HEK293 (cell line): ENCODE results near the gene TTC9C.

Source experiments
- GLIS1 ChIP-seq: fragments of 450-650 bp; formaldehyde crosslinking; IDR thresholded peaks from 2 replicates; pipeline ENCODE4 v1.5.1; 2016; ENCODE audit warnings: missing biosample characterization, missing genetic modification characterization
- GLIS2 ChIP-seq: fragments of 450-650 bp; formaldehyde crosslinking; IDR thresholded peaks from 2 replicates; pipeline ENCODE4 v1.5.1; 2016; ENCODE audit warnings: missing biosample characterization, missing genetic modification characterization
- HOXC10 ChIP-seq: sonication (generic); formaldehyde crosslinking; IDR thresholded peaks from 2 replicates; pipeline ENCODE4 v1.8.1; 2023; ENCODE audit warnings: mild to moderate bottlenecking, missing genetic modification reagents
- KLF16 ChIP-seq: fragments of 450-650 bp; formaldehyde crosslinking; IDR thresholded peaks from 2 replicates; pipeline ENCODE4 v1.5.1; 2017; ENCODE audit warnings: missing biosample characterization, missing genetic modification characterization
- KLF9 ChIP-seq: fragments of 450-650 bp; formaldehyde crosslinking; IDR thresholded peaks from 2 replicates; pipeline ENCODE4 v1.5.1; 2016; ENCODE audit warnings: missing biosample characterization, missing genetic modification characterization, low read depth
- PBX3 ChIP-seq: sonication (generic); formaldehyde crosslinking; IDR thresholded peaks from 2 replicates; pipeline ENCODE4 v1.8.1; 2022; ENCODE audit warnings: mild to moderate bottlenecking, moderate library complexity, missing genetic modification reagents
- PRDM1 ChIP-seq: fragments of 450-650 bp; formaldehyde crosslinking; IDR thresholded peaks from 2 replicates; pipeline ENCODE4; 2016; ENCODE audit warnings: missing biosample characterization, missing genetic modification characterization
- PRDM10 ChIP-seq: fragments of 450-650 bp; formaldehyde crosslinking; IDR thresholded peaks from 2 replicates; pipeline ENCODE4 v1.5.1; 2016; ENCODE audit warnings: missing biosample characterization, missing genetic modification characterization
- PRDM6 ChIP-seq: fragments of 450-650 bp; formaldehyde crosslinking; IDR thresholded peaks from 2 replicates; pipeline ENCODE4 v1.5.1; 2017; ENCODE audit warnings: missing biosample characterization, missing genetic modification characterization
- SETDB1 ChIP-seq: IDR thresholded peaks from one replicate; pipeline ENCODE4 v1.6.1; 2017; ENCODE audit warnings: mild to moderate bottlenecking, low read length, moderate library complexity, mixed read lengths; ENCODE audit not compliant: insufficient read length
- SP3 ChIP-seq: fragments of 450-650 bp; formaldehyde crosslinking; IDR thresholded peaks from 2 replicates; pipeline ENCODE4 v1.5.1; 2016; ENCODE audit warnings: missing biosample characterization, missing genetic modification characterization
- ZBTB17 ChIP-seq: fragments of 450-650 bp; formaldehyde crosslinking; IDR thresholded peaks from 2 replicates; pipeline ENCODE4 v1.5.1; 2016; ENCODE audit warnings: missing biosample characterization, missing genetic modification characterization
- ZBTB20 ChIP-seq: fragments of 450-650 bp; formaldehyde crosslinking; IDR thresholded peaks from 2 replicates; pipeline ENCODE4 v1.5.1; 2016; ENCODE audit warnings: missing biosample characterization, missing genetic modification characterization
- ZEB2 ChIP-seq: fragments of 450-650 bp; formaldehyde crosslinking; IDR thresholded peaks from 2 replicates; pipeline ENCODE4 v1.5.1; 2016; ENCODE audit warnings: missing biosample characterization, missing genetic modification characterization
- ZNF335 ChIP-seq: fragments of 450-650 bp; formaldehyde crosslinking; conservative IDR thresholded peaks from 2 replicates; pipeline ENCODE4 v1.5.1; 2016; ENCODE audit warnings: missing biosample characterization, missing genetic modification characterization
- ZNF366 ChIP-seq: fragments of 450-650 bp; formaldehyde crosslinking; conservative IDR thresholded peaks from 2 replicates; pipeline ENCODE4 v1.5.1; 2016; ENCODE audit warnings: missing biosample characterization, missing genetic modification characterization
- ZNF473 ChIP-seq: fragments of 450-650 bp; formaldehyde crosslinking; IDR thresholded peaks from 2 replicates; pipeline ENCODE4 v1.5.1; 2017; ENCODE audit warnings: missing biosample characterization, missing genetic modification characterization
- ZNF521 ChIP-seq: fragments of 450-650 bp; formaldehyde crosslinking; IDR thresholded peaks from 2 replicates; pipeline ENCODE4 v1.5.1; 2017; ENCODE audit warnings: missing biosample characterization, mild to moderate bottlenecking, missing genetic modification characterization
- ZNF580 ChIP-seq: fragments of 450-650 bp; formaldehyde crosslinking; IDR thresholded peaks from 2 replicates; pipeline ENCODE4 v1.5.1; 2016; ENCODE audit warnings: missing biosample characterization, missing genetic modification characterization
- ZNF610 ChIP-seq: fragments of 450-650 bp; formaldehyde crosslinking; IDR thresholded peaks from 2 replicates; pipeline ENCODE4 v1.5.1; 2016; ENCODE audit warnings: missing biosample characterization, missing genetic modification characterization, borderline replicate concordance
- ZNF658 ChIP-seq: fragments of 450-650 bp; formaldehyde crosslinking; IDR thresholded peaks from 2 replicates; pipeline ENCODE4; 2016; ENCODE audit warnings: missing biosample characterization, missing genetic modification characterization
- ZNF792 ChIP-seq: fragments of 450-650 bp; formaldehyde crosslinking; IDR thresholded peaks from 2 replicates; pipeline ENCODE4 v1.5.1; 2016; ENCODE audit warnings: missing biosample characterization, missing genetic modification characterization
- TF ChIP-seq, protein P1 (sequence below): fragments of 450-650 bp; IDR thresholded peaks from 2 replicates; pipeline ENCODE4 v1.5.1; 2018; ENCODE audit warnings: missing biosample characterization, mild to moderate bottlenecking, missing genetic modification characterization
- TF ChIP-seq, protein P2 (sequence below): fragments of 450-650 bp; formaldehyde crosslinking; conservative IDR thresholded peaks from 2 replicates; pipeline ENCODE4 v1.5.1; 2016; ENCODE audit warnings: low read depth, missing biosample characterization, missing genetic modification characterization

TTC9C gene

DNA sequence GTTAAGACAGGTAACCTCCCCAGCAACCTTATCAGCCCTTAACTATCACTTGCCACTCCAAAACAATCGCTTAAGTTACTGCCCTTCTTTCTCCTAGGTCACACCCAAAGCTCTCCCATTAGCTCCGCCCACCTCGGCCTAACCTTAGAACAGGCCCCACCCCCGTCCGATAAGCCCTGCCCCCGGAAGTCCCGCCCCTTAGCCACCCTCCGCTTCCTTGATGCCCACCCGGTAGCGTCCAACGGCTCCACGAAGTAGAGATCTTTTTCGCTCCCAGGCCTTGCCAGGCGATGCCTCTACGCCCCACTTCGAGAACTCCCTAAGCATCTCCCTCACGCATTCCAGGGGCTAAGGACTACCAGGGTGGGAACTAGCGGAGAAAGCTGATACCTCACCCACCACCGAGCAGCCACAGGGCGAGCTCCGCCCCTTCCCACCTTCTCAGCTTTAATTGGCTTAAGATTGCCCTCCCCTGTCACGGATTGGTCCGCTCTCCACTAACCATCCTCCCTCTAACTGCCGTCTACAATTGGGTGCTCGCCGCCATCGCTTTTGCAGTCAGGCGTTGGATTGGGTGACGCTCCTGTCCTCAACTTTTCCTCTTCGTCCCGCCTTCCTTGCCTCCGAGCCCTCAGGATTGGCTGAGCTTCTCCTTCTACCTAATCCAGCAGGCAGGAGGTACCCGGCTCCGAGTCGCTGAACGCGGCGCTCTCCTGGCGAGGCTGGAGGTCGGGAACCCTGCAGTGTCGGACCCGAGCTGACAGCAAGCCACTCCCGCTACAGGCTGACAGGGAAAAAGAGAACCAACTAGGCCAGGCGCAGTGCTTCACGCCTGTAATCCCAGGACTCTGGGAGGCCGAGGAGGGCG lies 25.7 kb downstream of the TTC9C start, which contains the start of gene ZBTB3 (continued):
- peak; percentile 83 for TF ChIP-seq ZNF580
- peak; percentile 74; the same call in 1 of the 2 replicates for TF ChIP-seq ZBTB20 (tag by site-specific recombination)
- peak; percentile 11; the same call in 1 of the 2 replicates for TF ChIP-seq PRDM1
- peak; percentile 77; the same call in 1 of the 2 replicates for TF ChIP-seq ZNF366 (tag by site-specific recombination)
- 0 out of 2 replicates have a peak, but pooled peaks have one; percentile 92 for TF ChIP-seq HOXC10 (CRISPR knock-in tag)
- TF ChIP-seq PRDM10 (tag by site-specific recombination): peak; percentile 47; the same call in 1 of the 2 replicates
- peak; percentile 65; the same call in 1 of the 2 replicates for TF ChIP-seq KLF9 (tag by site-specific recombination)
- TF ChIP-seq GLIS2: peak; percentile 85
- TF ChIP-seq ZNF335 (tag by site-specific recombination): peak; percentile 48
- peak; percentile 44; the same call in 1 of the 2 replicates for TF ChIP-seq ZNF610 (tag by site-specific recombination)
- peak; percentile 82 for TF ChIP-seq GLIS1 (tag by site-specific recombination)
- TF ChIP-seq, protein P1, sequence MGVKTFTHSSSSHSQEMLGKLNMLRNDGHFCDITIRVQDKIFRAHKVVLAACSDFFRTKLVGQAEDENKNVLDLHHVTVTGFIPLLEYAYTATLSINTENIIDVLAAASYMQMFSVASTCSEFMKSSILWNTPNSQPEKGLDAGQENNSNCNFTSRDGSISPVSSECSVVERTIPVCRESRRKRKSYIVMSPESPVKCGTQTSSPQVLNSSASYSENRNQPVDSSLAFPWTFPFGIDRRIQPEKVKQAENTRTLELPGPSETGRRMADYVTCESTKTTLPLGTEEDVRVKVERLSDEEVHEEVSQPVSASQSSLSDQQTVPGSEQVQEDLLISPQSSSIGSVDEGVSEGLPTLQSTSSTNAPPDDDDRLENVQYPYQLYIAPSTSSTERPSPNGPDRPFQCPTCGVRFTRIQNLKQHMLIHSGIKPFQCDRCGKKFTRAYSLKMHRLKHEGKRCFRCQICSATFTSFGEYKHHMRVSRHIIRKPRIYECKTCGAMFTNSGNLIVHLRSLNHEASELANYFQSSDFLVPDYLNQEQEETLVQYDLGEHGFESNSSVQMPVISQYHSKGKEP (tag by site-specific recombination): no peak
- no peak for TF ChIP-seq ZNF792 (tag by site-specific recombination)
- TF ChIP-seq SETDB1: no peak
- peak; percentile 73 for TF ChIP-seq KLF16 (tag by site-specific recombination)
- TF ChIP-seq, protein P2, sequence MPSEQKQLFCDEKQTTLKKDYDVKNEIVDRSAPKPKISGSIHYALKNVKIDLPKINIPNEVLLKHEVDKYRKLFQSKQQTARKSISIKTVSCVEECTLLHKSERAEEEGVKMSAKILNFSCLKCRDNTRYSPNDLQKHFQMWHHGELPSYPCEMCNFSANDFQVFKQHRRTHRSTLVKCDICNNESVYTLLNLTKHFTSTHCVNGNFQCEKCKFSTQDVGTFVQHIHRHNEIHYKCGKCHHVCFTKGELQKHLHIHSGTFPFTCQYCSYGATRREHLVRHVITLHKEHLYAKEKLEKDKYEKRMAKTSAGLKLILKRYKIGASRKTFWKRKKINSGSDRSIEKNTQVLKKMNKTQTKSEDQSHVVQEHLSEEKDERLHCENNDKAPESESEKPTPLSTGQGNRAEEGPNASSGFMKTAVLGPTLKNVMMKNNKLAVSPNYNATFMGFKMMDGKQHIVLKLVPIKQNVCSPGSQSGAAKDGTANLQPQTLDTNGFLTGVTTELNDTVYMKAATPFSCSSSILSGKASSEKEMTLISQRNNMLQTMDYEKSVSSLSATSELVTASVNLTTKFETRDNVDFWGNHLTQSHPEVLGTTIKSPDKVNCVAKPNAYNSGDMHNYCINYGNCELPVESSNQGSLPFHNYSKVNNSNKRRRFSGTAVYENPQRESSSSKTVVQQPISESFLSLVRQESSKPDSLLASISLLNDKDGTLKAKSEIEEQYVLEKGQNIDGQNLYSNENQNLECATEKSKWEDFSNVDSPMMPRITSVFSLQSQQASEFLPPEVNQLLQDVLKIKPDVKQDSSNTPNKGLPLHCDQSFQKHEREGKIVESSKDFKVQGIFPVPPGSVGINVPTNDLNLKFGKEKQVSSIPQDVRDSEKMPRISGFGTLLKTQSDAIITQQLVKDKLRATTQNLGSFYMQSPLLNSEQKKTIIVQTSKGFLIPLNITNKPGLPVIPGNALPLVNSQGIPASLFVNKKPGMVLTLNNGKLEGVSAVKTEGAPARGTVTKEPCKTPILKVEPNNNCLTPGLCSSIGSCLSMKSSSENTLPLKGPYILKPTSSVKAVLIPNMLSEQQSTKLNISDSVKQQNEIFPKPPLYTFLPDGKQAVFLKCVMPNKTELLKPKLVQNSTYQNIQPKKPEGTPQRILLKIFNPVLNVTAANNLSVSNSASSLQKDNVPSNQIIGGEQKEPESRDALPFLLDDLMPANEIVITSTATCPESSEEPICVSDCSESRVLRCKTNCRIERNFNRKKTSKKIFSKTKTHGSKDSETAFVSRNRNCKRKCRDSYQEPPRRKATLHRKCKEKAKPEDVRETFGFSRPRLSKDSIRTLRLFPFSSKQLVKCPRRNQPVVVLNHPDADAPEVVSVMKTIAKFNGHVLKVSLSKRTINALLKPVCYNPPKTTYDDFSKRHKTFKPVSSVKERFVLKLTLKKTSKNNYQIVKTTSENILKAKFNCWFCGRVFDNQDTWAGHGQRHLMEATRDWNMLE (tag by site-specific recombination): peak; percentile 52
- TF ChIP-seq ZEB2 (tag by site-specific recombination): no peak
- TF ChIP-seq ZBTB17 (tag by site-specific recombination): peak; percentile 94
- no peak for TF ChIP-seq ZNF521 (tag by site-specific recombination)
- peak; percentile 70; the same call in 1 of the 2 replicates for TF ChIP-seq PBX3
- TF ChIP-seq SP3: peak; percentile 98
- no peak for TF ChIP-seq ZNF658 (tag by site-specific recombination)
- no peak for TF ChIP-seq ZNF473
- no peak for TF ChIP-seq PRDM6 (tag by site-specific recombination)
